ENCODE measurements around the gene CDHR4. TPM values are rescaled to one million over a fixed set of nuclear protein-coding genes. Genes with fewer than 3 reads are reported as not detected.

CDHR4 gene
- total and polyA plus RNA-seq, 9 of the 15 experiments (the other 6 are each of a cell fraction or from before 2014, with no cell fraction given) = 0.21 TPM; not detected in 8

DNA sequence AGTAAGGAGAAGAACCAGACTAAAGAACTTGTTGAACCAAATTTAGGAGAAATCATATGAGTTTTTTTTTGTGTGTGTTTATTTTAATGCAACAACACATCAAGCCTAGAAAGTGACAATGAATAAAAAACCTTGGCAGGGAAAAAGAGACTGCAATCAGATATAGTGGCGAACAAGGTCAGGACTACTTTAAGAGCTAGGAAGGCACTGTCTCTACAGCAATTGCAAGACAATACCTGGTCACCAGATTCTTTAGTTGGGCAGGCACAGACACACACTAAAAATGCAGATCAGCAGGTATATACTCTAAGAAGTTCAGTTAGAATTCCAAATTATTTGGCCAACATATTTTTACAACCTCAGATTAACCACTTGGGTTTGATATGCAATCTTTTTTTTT, 45.1 kb downstream of the CDHR4 start (continued):
- TF ChIP-seq, protein P1, sequence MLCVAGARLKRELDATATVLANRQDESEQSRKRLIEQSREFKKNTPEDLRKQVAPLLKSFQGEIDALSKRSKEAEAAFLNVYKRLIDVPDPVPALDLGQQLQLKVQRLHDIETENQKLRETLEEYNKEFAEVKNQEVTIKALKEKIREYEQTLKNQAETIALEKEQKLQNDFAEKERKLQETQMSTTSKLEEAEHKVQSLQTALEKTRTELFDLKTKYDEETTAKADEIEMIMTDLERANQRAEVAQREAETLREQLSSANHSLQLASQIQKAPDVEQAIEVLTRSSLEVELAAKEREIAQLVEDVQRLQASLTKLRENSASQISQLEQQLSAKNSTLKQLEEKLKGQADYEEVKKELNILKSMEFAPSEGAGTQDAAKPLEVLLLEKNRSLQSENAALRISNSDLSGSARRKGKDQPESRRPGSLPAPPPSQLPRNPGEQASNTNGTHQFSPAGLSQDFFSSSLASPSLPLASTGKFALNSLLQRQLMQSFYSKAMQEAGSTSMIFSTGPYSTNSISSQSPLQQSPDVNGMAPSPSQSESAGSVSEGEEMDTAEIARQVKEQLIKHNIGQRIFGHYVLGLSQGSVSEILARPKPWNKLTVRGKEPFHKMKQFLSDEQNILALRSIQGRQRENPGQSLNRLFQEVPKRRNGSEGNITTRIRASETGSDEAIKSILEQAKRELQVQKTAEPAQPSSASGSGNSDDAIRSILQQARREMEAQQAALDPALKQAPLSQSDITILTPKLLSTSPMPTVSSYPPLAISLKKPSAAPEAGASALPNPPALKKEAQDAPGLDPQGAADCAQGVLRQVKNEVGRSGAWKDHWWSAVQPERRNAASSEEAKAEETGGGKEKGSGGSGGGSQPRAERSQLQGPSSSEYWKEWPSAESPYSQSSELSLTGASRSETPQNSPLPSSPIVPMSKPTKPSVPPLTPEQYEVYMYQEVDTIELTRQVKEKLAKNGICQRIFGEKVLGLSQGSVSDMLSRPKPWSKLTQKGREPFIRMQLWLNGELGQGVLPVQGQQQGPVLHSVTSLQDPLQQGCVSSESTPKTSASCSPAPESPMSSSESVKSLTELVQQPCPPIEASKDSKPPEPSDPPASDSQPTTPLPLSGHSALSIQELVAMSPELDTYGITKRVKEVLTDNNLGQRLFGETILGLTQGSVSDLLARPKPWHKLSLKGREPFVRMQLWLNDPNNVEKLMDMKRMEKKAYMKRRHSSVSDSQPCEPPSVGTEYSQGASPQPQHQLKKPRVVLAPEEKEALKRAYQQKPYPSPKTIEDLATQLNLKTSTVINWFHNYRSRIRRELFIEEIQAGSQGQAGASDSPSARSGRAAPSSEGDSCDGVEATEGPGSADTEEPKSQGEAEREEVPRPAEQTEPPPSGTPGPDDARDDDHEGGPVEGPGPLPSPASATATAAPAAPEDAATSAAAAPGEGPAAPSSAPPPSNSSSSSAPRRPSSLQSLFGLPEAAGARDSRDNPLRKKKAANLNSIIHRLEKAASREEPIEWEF (CRISPR knock-in tag; IDR thresholded peaks at IDR 0.05) = no peak
- TF ChIP-seq, protein P2, sequence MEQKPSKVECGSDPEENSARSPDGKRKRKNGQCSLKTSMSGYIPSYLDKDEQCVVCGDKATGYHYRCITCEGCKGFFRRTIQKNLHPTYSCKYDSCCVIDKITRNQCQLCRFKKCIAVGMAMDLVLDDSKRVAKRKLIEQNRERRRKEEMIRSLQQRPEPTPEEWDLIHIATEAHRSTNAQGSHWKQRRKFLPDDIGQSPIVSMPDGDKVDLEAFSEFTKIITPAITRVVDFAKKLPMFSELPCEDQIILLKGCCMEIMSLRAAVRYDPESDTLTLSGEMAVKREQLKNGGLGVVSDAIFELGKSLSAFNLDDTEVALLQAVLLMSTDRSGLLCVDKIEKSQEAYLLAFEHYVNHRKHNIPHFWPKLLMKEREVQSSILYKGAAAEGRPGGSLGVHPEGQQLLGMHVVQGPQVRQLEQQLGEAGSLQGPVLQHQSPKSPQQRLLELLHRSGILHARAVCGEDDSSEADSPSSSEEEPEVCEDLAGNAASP (IDR thresholded peaks at IDR 0.05) = no peak

DNA sequence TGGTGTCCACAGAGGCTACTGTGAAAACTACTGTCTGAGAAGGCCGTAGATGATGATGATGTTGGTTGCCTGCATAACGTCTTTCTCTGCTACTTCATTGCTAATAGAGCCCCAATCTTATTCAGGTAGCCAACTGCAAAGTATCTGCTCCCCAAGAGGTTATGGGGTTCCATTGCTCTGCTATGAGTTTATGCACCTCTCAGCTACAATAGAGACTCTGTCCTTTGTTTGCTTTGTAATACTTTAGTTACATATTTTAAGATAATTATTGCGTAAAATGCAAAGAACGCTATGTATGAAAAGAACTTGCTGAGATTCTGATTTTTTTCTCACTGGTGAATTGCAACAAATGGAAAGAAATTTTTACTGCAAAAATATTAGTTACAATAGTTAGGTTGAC, 48.2 kb downstream of the CDHR4 start:
- H3K79me2 ChIP-seq (ENCODE audit: control insufficient read depth, insufficient read depth, low read length) = peaks cover 49% of the 10 kb centered on the region
- H3K27ac ChIP-seq (ENCODE audit: extremely low read depth, low read depth, low read length) = no peak overlapping the region
- no peaks in the 10 kb centered on the region for H3K9me3 ChIP-seq (replicated peaks; ENCODE audit: control insufficient read depth, insufficient read depth, low read depth, low read length)
- CTCF ChIA-PET (ENCODE audit: low intra/inter-chr PET ratio) = no interaction called here
- in situ Hi-C loops (cut with MboI) (no loop called here), intact Hi-C loops (cut with micrococcal nuclease) (no loop called here)
- no peak overlapping the region for H3K4me3 ChIP-seq
- H3K4me1 ChIP-seq (replicated peaks in 1 of 2; ENCODE audit: control insufficient read depth in 2 of 2, insufficient read depth in 2 of 2, low read length in 2 of 2) = no peaks in the 10 kb centered on the region
- no TSS peak for BruUV-seq (replicated peaks)
- 93% methylated on average over 4 of the region's 4 CpGs for WGBS (ENCODE audit: insufficient coverage, low coverage, missing lambda C conversion rate)
- no peak overlapping the region for H2AFZ ChIP-seq (ENCODE audit: low read depth, low read length)
- H4K20me1 ChIP-seq (replicated peaks; ENCODE audit: control insufficient read depth, insufficient read depth, low read length) = peaks cover 7% of the 10 kb centered on the region; the same call in 1 of the 2 replicates
- POLR2A ChIA-PET = no interaction called here
- H3K9ac ChIP-seq (ENCODE audit: insufficient read depth in 1 of 2, low read depth in 2 of 2, low read length in 2 of 2) = no peak overlapping the region
- no peak for DNase-seq (ENCODE audit: extremely low read depth in 1 of 4, low spot score in 3 of 4)
- FAIRE-seq = no peak
- H3K27me3 ChIP-seq (ENCODE audit: control insufficient read depth in 2 of 2, insufficient read depth in 2 of 2, low read length in 2 of 2) = no peaks in the 10 kb centered on the region
- H3K36me3 ChIP-seq (ENCODE audit: control insufficient read depth, insufficient read depth, low read length) = peaks cover 27% of the 10 kb centered on the region
- H3K4me2 ChIP-seq (ENCODE audit: insufficient read depth, low read length) = no peak overlapping the region
- ATAC-seq = no peak
- TF ChIP-seq, protein P3, sequence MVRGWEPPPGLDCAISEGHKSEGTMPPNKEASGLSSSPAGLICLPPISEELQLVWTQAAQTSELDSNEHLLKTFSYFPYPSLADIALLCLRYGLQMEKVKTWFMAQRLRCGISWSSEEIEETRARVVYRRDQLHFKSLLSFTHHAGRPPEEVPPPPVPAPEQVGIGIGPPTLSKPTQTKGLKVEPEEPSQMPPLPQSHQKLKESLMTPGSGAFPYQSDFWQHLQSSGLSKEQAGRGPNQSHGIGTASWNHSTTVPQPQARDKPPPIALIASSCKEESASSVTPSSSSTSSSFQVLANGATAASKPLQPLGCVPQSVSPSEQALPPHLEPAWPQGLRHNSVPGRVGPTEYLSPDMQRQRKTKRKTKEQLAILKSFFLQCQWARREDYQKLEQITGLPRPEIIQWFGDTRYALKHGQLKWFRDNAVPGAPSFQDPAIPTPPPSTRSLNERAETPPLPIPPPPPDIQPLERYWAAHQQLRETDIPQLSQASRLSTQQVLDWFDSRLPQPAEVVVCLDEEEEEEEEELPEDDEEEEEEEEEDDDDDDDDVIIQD (CRISPR knock-in tag; IDR thresholded peaks at IDR 0.05) = no peak
- TF ChIP-seq FOXJ3 (CRISPR knock-in tag; IDR thresholded peaks at IDR 0.05) = no peak
- TF ChIP-seq, protein P4, sequence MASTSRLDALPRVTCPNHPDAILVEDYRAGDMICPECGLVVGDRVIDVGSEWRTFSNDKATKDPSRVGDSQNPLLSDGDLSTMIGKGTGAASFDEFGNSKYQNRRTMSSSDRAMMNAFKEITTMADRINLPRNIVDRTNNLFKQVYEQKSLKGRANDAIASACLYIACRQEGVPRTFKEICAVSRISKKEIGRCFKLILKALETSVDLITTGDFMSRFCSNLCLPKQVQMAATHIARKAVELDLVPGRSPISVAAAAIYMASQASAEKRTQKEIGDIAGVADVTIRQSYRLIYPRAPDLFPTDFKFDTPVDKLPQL (IDR thresholded peaks at IDR 0.05; ENCODE audit: extremely low read depth, insufficient read length) = no peak
- TF ChIP-seq NONO (IDR thresholded peaks at IDR 0.05; ENCODE audit: low read depth in 2 of 2, low read length in 1 of 2) = no peak
- no peak for TF ChIP-seq SMARCC2 (IDR thresholded peaks at IDR 0.05; ENCODE audit: low read depth)
- TF ChIP-seq MYBL2 (IDR thresholded peaks at IDR 0.05; ENCODE audit: low read depth) = no peak
- no peak for TF ChIP-seq MYBL2 (CRISPR knock-in tag; IDR thresholded peaks at IDR 0.05; ENCODE audit: borderline replicate concordance)
- TF ChIP-seq ZNF507 (tag; conservative IDR thresholded peaks at IDR 0.05) = no peak
- TF ChIP-seq HCFC1 (IDR thresholded peaks at IDR 0.05; ENCODE audit: low read depth, low read length) = no peak
- no peak for TF ChIP-seq TEAD4 (IDR thresholded peaks at IDR 0.05; ENCODE audit: low read length)
- TF ChIP-seq TEAD4 (CRISPR knock-in tag; IDR thresholded peaks at IDR 0.05; ENCODE audit: borderline replicate concordance) = no peak
- H3K9me1 ChIP-seq (ENCODE audit: control insufficient read depth, insufficient read depth, low read length) = no peaks in the 10 kb centered on the region
